ENCODE data around the gene USE1.
A peak's percentile ranks its signal among the peaks of the same experiment; 100 is the strongest.

Gene USE1

DNA sequence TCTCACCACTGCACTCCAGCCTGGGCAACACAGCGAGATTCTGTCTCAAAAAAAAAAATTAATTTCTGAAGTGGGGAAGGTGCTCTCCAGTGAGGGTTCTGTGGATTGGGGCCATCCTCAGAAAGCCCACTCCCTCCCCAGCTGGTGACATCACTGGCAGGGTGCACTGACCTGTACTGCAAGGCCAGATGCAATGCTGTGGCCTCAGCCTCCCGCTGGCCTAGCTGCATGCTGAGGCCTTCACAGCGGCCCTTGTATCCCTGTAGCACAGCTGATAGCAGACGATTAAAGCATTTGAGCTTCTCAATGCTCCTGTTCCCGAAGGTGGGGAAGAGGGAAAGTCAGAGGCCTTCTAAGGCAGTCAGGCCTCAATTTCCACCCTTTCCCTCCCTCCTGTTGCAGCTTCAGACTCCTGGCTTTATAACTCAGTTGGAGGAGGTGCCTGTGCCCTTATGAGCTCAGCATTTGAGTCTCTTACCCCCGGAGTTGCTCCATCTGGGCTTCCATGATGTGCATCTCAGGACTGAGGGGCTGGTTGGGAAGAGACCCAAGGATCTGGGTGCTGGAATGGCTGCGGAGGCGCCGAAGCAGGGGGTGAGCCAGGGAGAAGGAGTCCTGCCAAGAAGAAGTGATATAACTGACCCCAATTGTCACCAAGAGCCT lies 44.1 kb downstream of the USE1 start:
- peak; percentile 35 for DNase-seq

- no peak for DNase-seq
These were observed 44.8 kb downstream of the USE1 start for GRCh38 chr19:17259934-17260333.

DNA sequence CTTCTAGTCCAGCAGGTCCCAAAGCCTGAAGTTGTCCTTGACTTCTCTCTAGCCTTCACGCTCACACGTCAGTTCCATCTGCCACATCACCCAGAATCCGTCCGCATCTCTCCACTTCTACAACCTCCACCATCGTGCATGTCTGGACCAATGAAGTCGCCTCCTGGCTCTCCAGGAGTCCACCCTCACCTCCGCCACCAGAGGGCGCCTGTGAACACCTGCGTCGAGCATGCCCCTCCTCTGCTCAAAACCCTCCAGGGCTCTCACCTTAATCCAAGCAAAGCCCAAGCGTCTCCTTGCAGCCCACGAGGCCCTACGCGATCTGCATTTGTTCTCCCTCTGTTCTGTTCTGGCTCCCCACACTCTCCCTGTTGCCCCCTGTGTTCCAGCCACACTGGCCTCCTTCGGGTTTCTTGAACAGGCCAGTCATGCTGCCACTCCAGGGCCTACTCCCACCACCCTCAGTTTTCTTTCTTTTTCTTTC lies 45.7 kb downstream of the USE1 start:
- DNase-seq = peak; percentile 93

DNA sequence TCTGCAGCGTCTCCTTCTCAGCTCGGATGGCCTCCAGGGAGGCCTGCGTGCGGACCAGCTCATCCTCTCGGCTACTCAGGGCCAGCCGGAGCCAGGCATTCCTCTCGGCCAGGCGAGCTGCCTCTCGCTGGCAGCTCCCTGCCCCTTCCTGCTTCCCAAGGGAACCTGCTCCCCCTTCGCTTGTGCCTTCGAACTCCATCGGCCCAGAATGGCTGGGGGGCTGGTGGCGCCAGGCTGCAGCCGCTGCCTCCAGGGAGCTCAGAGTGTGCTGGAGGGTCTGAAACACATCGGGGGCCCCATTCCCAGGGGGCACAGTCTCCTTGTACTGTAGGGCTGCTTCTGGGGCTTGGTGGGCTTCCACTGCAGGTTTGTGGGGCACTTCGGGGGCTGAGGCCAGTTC lies 47.4 kb downstream of the USE1 start:
- no peak for DNase-seq

DNA sequence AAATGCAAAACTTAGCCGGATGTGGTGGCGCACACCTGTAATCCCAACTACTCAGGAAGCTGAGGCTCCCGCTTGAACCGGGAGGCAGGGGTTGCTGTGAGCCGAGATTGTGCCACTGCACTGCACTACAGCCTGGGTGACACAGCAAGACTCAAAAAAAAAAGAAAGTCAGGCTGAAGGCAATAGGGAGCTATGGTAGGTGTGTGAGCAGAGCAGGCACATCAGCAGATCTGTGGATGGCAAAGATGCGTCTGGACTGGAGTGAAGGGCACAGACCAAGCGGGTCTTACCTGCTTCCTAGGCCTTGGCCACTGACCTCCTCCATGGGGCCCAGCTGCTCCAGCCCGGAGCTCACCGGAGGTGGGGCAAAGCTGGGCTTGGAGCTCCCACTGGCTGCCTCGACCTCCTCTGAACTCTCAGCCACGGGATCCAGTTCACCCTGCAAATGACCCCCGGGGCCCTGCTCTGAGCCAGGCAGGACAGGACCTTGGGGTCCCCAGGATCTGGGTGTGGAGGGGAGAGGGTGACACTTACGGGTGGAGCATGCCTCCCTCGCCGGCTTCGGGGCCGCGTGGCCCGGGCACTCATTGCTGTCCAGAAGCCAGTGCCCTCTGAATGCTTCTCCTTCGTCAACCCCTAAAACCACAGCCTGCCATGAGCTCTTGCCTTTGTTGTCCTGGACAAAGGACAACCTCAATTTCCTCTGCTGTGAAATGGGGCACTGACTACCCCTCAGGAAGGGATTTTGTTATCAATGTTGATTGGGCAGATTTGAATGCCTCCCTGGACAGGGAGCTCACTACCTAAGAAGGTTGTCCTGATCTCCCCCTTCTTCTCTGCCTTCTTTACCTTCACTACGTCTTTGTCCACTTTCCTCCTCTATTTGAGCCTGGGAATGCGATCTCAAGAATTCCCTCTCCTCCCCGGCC lies 48.8 kb downstream of the USE1 start:
- no peak for DNase-seq

DNA sequence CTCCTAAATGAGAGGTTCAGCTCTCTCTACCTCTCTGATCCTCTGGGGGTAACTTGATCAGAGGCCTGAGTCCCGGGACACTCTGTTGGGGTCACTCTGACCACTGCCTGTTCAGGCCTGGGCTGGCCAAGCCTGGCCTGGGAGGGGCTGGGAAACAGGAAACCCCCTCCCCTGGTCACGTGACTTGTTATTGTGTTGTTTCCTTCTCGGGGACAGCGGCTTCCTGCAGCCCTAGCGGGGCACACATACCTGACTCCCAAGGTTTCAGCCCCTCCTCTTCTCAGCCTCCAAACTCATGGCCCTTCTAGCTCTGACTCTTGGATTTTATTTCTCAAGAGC lies 49.5 kb downstream of the USE1 start, which contains the start of gene USHBP1:
Gene USHBP1 (minus strand): TSS at position 105 of the 339 bp plus-strand sequence. CDS start 446 bp downstream, outside the sequence.
- DNase-seq = no peak

DNA sequence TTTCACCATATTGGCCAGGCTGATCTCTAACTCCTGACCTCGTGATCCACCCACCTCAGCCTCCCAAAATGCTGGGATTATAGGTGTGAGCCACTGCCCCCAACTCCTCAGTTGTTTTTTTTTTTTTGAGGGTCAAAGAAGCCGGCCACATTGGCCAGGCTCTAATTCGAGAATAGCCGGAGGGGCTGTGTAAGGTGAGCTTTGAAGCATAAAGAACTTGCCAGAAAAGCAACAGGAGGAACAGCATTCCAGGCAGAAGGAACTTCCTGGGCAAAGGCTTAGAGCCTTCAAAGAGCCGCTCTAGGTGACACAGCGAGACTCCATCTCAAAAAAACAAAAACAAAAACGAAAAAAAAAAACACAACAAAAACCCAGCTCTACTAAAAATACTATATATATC lies 50.9 kb downstream of the USE1 start:
- DNase-seq = no peak

- no peak for DNase-seq
These were observed 51.4 kb downstream of the USE1 start for GRCh38 chr19:17266589-17266974.

- DNase-seq = peak; percentile 99
These were observed 52.0 kb downstream of the USE1 start, which contains the start of gene BABAM1 for GRCh38 chr19:17266975-17267788. Gene BABAM1 (plus strand): TSS chr19:17267443. CDS start chr19:17268807, 1,364 bp downstream.

GRCh38 chr19:17268754-17269153 lies 53.6 kb downstream of the USE1 start:
- no peak for DNase-seq

Data from OCI-M1 (cell line).